Endometrium (tissue), 2 donors: ENCODE measurements around the gene SLC31A2.

ENCODE experiments used
- FAIRE-seq: peaks from 2 replicates; lab custom pipeline; 2012; peaks lifted over from hg19 to GRCh38; lab: Jason Lieb, UNC
- donor health status: control.
- donor health status: control.

SLC31A2 gene

GRCh38 chr9:113151696-113152630 is 1.2 kb downstream of the SLC31A2 start:
- no peak for FAIRE-seq

- FAIRE-seq, result no peak
Observed at GRCh38 chr9:113152699-113153098, 1.9 kb downstream of the SLC31A2 start.

- no peak for FAIRE-seq
Observed at GRCh38 chr9:113153599-113153998, 2.8 kb downstream of the SLC31A2 start.

- FAIRE-seq, result no peak
Observed at GRCh38 chr9:113154471-113154870, 3.7 kb downstream of the SLC31A2 start.

GRCh38 chr9:113154946-113155345 is 4.1 kb downstream of the SLC31A2 start:
- FAIRE-seq, result no peak

GRCh38 chr9:113155911-113156588 is 5.2 kb downstream of the SLC31A2 start:
- no peak for FAIRE-seq

- FAIRE-seq, result no peak
Observed at GRCh38 chr9:113156880-113157279, 6.1 kb downstream of the SLC31A2 start.

GRCh38 chr9:113158446-113158845 is 7.6 kb downstream of the SLC31A2 start:
- no peak for FAIRE-seq

- FAIRE-seq, result no peak
Observed at GRCh38 chr9:113160571-113160970, 9.8 kb downstream of the SLC31A2 start.

GRCh38 chr9:113163001-113163400 is 12.2 kb downstream of the SLC31A2 start:
- FAIRE-seq, result no peak

- no peak for FAIRE-seq
Observed at GRCh38 chr9:113164536-113165300, 13.9 kb downstream of the SLC31A2 start.

GRCh38 chr9:113166039-113166438 is 15.2 kb downstream of the SLC31A2 start:
- FAIRE-seq, result no peak

GRCh38 chr9:113168809-113169208 is 18.0 kb downstream of the SLC31A2 start:
- FAIRE-seq, result no peak

- FAIRE-seq, result no peak
Observed at GRCh38 chr9:113173341-113173740, 22.5 kb downstream of the SLC31A2 start.

- no peak for FAIRE-seq
Observed at GRCh38 chr9:113176803-113177202, 26.0 kb downstream of the SLC31A2 start.

GRCh38 chr9:113177251-113177650 is 26.4 kb downstream of the SLC31A2 start:
- no peak for FAIRE-seq

- FAIRE-seq, result no peak
Observed at GRCh38 chr9:113178087-113178486, 27.3 kb downstream of the SLC31A2 start.

- no peak for FAIRE-seq
Observed at GRCh38 chr9:113179839-113180238, 29.0 kb downstream of the SLC31A2 start.

- FAIRE-seq, result no peak
Observed at GRCh38 chr9:113181165-113181564, 30.4 kb downstream of the SLC31A2 start.

GRCh38 chr9:113183956-113184488 is 33.2 kb downstream of the SLC31A2 start:
- no peak for FAIRE-seq

- no peak for FAIRE-seq
Observed at GRCh38 chr9:113184539-113184938, 33.7 kb downstream of the SLC31A2 start.

- no peak for FAIRE-seq
Observed at GRCh38 chr9:113185271-113185670, 34.5 kb downstream of the SLC31A2 start.
